Ovary (tissue), 3 donors: Measurements from ENCODE around the gene FAM170B.

Source experiments
- POLR2A ChIP-seq: fragments of 450-650 bp; IDR thresholded peaks from one replicate; pipeline ENCODE4 v1.6.1; 2017; ENCODE audit warnings: antibody characterized with exemption, mild to moderate bottlenecking, moderate library complexity
- TF ChIP-seq, protein P1 (sequence below), 3 donors: fragments of 450-650 bp in 2 of 3; fragments of 200-600 bp in 1 of 3; IDR thresholded peaks; one replicate each; pipeline versions ENCODE4 v1.5.1 to v1.8.0; 2016 to 2022; ENCODE audit warnings: antibody characterized with exemption in 3 of 3, mild to moderate bottlenecking in 1 of 3
- donor health status: DM: no; HTN: no; CAD: no.

DNA sequence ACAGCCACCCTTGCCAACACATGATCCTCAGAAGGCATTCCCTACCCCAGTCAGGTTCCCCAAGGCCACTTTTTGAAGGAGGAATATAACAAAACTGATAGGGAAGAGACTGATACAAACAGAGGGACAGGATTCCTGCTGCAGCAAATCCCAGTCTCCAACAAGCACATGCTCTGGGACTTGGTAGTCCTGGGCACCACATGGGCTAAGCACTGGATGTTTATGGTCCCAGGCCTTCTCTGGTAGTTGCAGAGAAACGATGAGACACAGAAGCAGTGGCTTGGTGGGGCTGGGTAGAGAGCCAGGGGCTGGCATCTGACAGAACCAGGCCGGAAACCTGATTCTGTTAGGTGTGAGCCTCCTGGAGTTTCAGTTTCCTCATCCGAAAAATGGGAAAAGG, 21.7 kb downstream of the FAM170B start:
- TF ChIP-seq, protein P1, sequence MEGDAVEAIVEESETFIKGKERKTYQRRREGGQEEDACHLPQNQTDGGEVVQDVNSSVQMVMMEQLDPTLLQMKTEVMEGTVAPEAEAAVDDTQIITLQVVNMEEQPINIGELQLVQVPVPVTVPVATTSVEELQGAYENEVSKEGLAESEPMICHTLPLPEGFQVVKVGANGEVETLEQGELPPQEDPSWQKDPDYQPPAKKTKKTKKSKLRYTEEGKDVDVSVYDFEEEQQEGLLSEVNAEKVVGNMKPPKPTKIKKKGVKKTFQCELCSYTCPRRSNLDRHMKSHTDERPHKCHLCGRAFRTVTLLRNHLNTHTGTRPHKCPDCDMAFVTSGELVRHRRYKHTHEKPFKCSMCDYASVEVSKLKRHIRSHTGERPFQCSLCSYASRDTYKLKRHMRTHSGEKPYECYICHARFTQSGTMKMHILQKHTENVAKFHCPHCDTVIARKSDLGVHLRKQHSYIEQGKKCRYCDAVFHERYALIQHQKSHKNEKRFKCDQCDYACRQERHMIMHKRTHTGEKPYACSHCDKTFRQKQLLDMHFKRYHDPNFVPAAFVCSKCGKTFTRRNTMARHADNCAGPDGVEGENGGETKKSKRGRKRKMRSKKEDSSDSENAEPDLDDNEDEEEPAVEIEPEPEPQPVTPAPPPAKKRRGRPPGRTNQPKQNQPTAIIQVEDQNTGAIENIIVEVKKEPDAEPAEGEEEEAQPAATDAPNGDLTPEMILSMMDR (IDR thresholded peaks at IDR 0.05), result no peak
- TF ChIP-seq POLR2A, result no peak
